GM18511 (cell line): ENCODE measurements around the gene RAB40AL.
"Not testable (repeated sequence)": the region's sequence is repeated elsewhere in the genome, so short reads cannot be mapped to it uniquely, and the experiment has no call there.

ENCODE experiments used
- ATAC-seq: cut with Tn5 transposase; IDR thresholded peaks from one replicate; pipeline ENCODE4 v1.9.1; 2021; ENCODE audit warnings: mild to moderate bottlenecking, moderate library complexity; ENCODE audit not compliant: unreplicated experiment

Gene RAB40AL, protein sequence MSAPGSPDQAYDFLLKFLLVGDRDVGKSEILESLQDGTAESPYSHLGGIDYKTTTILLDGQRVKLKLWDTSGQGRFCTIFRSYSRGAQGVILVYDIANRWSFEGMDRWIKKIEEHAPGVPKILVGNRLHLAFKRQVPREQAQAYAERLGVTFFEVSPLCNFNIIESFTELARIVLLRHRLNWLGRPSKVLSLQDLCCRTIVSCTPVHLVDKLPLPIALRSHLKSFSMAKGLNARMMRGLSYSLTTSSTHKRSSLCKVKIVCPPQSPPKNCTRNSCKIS

DNA sequence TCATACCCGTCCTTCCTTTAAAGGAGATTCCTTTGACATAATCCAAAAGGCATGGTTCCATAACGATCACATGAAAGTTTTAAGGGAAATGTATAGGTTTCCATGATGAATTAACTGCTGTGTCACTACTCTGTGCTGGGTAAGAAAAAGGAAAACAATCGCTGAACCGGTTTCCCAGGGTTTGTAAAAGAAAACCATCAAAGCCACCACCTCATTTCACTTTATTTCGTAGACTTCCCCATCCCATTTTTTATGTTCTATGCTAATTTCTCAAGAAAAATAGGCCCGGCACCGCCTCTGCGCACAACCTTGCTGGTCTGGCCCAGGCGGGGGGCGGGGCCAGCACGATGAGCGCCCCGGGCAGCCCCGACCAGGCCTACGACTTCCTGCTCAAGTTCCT, at the start of gene RAB40AL:
Gene RAB40AL (plus strand): TSS at position 301 of the 400 bp plus-strand sequence. CDS start 47 bp downstream, at position 348.
- ATAC-seq, result not testable (repeated sequence)

DNA sequence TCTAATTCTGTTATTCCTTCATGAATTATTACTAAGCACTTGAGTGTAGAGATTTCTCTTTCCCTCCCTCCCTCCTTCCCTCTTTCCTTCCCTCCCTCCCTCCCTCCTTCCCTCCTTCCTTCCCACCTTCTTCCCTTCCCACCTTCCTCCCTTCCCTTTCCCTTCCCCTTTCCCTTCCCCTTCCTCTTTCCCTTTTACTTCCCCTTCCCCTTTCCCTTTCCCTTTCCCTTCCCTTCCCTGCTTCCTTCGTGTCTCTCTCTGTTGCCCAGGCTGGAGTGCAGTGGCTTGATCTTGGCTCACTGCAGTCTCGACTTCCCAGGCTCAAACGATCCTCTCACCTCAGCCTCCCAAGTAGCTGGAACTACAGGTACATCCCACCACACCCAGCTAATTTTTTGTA, 49.4 kb upstream of the RAB40AL start:
- ATAC-seq, result no peak

DNA sequence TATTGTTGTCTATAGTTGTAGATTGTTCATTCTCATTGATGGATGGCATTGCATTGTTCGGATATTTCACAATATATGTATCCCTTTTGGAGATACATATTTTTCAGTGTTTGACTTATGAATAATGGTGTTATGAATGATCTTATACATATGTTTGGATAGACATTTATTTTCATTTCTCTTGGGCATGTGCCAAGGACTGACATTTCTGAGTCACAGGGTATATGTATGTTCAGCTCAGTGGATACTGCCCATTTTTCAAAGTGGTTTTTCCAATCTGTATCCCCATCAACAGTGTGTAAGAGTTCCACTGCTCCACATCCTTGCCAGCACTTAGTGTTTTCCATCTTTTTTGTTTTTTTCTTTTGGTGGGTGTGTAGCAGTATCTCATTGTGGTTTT, 45.0 kb upstream of the RAB40AL start:
- ATAC-seq, result no peak

DNA sequence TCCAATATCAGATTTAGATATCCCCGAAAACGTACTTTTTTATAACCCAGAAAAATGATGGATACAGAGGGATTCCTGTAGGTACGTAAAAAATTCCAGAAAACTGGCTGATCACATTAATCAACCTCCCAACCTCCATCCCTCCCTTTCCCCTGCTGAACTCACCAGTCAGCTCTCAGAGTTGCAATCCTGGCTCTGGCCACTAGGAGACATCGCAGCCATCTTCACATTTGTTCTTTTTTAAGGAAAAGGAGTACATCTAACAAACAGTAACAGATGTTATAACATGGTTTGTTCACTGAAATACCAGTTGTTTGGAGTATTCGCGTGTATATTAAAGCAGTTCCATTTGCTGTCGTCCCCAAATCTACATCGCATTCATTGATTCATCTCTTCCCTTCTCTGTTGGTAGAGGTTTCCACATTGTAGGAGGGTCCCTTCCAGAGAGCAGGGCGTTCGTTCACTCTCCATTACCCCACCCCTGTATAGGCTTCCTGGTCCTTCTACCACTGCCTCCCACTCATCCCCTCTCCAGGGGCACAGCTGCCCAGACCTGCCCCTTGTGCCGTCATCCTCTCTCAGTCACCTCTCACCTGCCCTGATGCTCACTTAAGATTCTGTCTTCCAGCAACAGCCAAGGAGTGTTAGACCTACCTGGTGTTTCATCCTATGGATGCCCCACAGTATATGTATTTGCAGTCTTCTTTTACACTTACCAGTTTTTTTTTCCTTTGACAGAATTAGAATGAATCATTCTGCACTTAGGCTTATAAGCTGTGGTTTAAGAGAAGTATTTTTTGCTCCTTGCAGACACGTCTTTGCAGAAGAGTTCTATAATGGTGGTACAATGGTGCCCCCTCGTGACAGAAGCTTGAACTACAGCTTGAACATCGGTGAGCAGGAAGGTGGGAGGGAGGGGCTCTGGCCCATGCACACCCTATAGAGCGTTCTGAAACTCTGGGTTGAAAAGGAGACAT, 36.8 kb upstream of the RAB40AL start:
- peak; percentile 92 for ATAC-seq

DNA sequence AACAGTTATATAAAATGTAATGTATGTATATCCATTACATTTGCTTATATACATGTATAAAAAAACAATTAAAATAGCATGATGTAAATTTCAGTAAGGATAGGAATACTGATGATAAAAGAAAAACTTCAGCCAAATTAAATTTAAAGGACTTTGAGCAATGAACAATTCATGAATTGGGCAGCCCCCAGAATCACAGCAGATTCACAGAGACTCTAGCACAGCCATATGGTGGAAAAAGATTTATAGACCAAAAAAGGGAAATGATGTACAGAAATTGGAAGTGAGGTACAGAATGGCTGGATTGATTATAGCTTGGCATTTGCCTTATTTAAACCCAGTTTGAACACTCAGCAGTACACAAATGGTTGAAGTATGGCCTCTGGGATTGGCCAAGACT, 34.7 kb upstream of the RAB40AL start:
- ATAC-seq, result no peak

DNA sequence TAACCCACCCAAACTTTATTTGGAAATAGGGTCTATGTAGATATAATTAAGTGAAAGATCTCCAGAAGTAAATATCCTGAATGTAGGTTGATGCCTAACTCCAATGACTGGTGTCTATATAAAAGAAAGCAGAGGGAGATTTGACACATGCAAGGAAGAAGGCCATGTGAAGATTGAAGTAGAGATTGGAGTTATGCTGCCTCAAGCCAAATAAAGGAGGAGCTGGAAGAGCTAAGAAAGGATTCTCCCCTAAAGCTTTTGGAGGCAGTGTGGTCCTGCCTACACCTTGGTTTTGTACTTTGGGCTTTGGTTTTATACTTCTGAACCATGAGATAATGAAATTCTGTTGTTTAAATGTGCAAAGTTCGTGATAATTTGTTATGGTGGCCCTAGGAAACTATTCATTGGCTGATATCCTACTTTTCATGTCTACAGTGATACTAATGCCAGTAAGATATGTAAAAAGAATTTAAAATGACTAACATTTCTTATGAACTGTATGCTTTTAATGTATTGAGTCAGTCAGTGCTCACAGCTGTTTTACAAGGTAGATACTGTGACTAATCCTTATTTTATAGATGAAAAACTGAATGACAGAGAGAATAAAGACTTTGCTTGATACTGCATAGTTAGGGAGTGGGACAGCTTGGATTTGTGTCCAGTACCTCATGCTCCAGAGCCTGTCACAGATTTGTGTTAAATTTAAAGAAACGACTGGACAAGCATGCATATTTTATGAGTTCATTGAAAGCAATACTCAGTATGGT, 5.9 kb upstream of the RAB40AL start:
- no peak for ATAC-seq

DNA sequence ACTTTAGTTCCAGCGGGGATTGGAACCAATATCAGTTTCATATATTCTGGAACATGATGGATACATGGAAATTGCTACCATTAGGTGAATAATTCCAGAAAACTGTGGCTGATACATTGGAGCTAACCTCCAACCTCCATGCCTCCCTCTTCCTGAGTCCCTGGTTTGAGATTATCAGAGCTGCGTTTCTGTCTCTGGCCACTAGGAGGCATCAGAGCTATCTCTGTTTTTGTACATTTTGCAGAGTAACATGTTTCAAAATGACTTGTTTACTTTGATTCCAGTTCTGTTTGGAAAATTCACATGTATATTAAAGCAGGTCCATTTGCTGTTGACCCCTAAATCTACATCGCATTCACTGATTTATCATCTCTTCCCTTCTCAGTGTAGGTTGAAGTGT, 2.4 kb upstream of the RAB40AL start:
- peak; percentile 77 for ATAC-seq

DNA sequence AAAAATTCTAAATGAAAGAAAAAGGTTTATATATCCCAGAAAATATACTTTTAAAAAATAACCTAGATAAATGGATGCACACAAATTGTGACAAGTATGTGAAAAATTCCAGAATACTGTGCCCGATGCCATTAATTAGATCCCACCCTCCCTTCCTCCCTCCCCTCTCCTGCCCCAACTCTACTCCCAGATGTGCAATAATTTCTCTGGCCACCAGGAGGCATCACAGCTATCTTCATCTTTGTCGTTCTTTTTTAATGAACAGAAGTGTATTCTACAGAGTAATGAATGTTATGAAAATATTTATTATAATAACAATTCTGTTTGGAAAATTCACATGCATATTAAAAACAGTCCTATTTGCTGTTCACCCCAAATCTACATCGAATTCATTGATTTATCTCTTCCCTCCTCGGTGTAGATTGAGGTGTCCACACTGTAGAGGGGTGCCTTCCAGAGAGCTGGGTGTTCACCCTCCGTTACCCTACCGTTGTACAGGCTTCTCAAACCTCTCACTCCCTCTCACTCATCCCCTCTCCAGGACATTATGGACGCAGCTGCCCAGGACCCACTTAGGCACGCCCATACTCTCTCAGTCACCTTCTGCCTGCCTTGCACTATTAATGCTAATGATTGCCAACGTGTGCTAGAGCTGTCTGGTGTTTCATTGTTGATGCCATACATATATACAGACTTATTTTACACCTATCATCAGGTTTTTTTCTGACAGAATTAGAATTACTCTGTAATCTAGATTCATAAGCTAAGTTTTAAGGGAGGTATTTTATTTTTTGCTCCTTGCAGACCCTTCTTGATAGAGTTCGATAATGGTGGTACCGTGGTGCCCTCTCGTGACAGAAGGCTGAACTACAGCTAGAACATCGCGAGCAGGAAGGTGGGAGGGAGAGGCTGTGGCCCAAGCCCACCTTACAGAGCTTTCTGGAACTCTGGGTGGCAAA, 14.1 kb downstream of the RAB40AL start:
- peak; percentile 86 for ATAC-seq

DNA sequence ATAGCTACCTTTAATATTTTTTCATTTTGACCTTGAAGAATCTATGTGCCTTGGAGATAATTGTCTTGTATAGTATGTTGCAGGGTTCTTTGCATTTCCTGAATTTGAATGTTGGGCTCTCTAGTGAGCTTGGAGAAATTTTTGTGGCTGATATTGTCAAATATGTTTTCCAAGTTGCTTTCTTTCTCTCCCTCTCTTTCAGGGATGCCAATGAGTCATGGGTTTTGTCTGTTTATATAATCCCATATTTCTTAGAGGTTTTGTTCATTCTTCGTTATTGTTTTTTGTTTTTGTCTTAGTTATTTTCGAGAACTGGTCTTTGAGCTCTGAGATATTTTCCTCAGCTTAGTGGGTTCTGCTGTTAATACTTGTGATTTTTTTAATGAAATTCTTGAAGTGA, 20.7 kb downstream of the RAB40AL start:
- no peak for ATAC-seq

DNA sequence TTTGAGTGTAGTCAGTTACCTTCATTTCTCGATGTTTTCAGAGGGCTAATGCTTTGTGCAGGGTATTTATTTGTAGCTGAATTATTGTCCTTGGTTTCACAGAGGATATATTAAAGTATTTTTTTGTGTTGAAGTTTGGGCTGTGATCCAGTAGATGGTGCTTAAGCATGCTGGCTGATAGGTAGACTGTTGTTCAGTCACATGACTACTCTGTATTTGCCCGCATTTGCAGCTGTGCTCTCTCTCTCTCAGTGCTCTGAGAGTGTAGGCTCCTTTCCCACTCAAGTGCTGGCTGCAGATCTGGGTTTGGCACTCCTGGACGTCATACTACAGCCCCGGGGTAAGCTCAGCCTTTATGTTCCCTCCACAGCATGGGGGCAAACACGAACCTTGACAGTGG, 21.7 kb downstream of the RAB40AL start:
- ATAC-seq, result no peak

DNA sequence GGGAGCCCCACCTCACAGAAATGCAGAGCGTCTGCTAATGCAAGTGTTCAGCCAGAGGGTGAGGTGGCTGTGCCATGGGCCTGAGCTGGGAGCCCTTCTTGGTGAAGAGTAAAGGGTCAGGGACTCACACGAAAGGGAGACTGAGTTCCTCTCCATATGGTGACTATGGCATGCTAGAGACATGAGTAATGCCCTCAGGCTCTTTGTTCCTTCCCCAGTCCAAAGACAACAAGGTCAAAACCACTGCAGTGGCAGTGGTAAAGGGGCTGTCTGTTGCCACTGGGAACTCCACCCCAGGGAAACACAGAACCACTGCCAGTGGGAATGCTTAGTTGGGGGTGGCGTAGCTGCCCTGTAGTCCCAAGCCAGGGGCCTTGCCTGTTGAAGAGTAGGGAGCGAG, 22.4 kb downstream of the RAB40AL start:
- no peak for ATAC-seq

DNA sequence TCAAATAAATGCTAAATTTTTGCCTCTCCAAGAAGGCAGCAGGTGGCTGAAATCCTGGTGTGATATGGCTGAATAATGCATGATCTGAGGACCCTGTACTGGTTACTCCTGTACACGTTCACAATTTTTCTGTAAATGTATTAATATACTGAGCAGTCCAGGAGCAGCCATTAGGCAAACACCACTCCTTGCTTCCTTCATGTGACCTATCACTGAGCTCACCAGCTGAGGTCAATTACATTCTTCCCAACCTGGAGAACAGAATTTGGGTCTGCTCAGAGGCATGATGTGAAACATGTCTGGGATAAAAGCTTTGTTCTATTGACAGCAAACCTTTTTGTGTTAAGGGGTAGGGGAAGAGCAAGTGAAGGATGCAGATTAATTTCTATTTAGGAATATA, 26.9 kb downstream of the RAB40AL start:
- ATAC-seq, result no peak

DNA sequence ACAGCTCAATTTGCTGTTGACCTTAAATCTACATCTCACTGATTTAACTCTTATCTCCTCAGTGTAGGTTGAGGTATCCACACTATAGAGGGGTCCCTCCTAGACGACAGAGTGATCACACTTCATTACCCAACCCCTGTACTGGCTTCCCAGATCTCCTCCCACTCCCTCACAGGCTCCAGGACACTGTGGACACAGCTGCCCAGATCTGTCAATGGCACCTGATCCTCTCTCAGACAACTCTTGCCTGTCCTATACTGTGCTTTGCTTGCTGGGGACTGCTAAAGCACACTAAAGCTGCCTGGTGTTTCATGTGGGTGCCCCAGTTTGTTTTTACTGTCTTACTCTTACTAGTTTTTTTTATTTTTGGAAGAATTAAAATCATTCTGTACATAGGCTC, 27.9 kb downstream of the RAB40AL start:
- ATAC-seq, result no peak

DNA sequence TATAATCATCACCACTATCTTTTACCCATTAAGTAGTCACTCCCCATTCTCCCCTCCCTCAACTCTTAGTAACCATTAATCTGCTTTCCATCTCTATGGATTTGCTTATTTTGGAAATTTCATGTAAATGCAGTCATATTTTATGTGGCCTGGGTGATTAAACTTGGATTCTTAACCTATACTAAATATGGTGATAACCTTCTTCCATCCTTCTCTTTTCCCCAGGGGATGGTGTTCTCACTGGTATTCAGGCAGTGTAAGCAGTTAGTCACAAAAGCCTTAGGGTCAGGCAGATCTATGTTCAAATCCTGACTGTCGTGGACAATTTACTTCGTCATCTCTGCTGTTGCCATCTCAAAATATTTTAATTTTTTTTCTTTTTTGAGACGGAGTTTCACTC, 29.6 kb downstream of the RAB40AL start:
- no peak for ATAC-seq

DNA sequence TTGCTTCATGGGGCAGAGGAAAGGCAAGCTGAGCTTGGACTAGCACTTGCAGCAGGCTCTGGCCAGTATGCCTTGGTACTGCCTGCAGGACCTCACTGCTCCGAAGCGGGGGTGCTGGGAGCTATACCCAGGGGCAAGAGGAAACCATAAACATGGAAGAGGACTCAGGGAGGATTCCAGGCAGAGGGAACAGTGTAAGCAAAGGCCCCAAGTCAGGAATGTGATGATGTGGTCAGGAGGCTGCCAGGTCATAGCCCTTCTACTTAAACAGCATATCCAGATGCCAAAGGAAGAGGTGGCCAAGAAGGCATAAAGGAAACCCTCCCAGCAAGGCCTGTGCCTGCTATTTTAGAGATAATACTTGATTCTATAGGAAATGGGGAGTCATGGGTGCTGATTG, 31.1 kb downstream of the RAB40AL start:
- ATAC-seq, result no peak

DNA sequence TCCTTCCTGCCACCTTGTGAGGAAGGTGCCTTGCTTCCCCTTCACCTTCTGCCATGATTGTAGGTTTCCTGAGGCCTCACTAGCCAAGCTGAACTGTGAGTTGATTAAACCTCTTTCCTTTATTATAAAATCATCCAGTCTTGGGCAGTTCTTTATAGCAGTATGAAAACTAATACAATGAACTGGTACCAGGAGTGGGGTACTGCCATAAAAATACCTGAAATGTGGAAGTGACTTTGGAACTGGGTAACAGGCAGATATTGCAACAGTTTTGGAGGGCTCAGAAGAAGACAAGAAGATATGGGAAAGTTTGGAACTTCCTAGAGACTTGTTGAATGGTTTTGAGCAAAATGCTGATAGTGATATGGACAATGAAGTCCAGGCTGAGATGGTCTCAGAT, 34.5 kb downstream of the RAB40AL start:
- not testable (repeated sequence) for ATAC-seq

DNA sequence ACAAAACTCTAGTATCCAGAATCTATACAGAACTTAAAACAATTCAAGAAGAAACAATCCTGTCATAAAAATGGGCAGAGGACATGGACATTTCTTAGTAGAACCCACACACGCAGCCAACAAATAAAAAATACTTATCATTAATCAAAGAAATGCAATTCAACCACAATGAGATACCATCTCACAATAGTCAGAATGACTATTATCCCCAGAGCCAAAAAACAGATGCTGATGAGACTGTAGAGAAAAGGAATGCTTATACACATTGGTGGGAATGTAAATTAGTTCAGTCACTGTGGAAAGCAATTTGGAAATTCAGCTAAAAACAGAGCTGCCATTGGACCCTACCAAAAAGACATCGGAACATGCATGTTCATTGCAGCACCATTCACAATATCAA, 37.9 kb downstream of the RAB40AL start:
- ATAC-seq, result no peak

DNA sequence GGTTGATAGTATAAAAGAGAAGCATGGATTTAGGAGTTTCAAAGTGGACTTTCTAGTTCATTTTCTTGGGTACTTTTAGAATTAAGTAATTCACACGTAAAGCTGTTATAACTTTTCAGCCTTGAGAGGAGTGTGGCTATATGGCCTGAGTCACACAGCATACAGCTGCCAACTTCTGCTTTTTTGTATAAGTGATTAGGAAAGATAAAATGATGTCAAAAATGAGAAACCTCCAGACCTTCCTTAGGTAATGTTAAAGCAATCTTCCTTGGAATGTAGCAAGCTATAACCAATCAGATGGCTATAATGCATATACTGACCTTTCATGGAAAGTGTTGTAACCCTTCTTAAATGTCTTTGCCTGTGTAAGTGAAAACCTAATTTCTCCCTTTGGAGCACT, 39.2 kb downstream of the RAB40AL start:
- ATAC-seq, result no peak

DNA sequence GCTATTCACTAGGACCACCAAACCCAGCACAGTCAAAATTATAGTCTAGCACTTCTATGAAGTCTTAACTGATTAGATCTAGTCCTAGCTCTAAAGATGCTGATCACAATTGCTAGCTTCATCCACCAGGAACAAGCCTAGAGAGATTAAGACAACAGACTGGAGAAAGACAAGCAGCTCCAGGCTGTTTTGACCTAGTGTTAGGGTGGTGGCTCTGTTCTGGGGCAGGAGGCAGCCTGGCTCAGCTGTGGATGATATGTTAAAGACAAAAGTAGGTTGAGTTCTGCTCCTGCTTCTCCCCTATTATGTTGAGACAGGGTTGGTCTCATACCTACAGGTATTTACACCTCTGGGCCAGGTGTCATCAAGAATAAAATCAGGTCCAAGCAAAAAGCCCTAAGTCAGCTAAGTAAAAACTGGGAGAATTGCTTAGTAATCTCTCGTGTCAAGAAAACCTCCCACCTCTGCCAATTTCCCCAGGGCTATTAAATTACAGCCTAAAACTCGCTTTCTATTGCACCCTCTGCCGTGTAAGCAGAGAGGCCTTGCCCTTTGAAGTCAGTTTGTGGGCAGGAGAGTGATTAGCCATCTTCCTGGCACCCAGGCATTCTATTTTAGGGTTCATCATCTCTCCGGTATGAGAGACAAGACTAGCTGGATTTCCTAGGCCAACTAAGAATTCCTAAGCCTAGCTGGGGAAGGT, 39.9 kb downstream of the RAB40AL start:
- ATAC-seq, result no peak

DNA sequence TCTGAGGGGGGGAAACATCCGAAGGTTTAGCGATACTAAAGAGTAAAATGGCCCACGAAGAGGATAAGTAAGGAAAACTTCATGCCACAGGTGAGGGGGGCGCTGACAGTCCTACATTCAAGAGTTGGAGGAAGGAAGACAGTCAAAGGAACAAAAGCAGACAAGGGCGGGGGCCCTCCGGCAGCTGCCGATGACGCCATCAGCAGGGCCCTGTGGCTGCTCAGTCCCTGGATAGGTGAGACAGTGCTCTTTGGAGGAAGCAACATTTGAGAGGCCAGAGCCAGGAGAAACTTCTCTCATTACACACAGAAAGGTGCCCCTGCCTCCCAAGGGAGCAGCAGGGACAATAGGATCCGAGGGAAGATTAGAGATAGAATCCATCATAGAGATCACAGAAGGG, 41.5 kb downstream of the RAB40AL start:
- ATAC-seq, result no peak
